ENCODE results near the gene TIMM17A.

DNA sequence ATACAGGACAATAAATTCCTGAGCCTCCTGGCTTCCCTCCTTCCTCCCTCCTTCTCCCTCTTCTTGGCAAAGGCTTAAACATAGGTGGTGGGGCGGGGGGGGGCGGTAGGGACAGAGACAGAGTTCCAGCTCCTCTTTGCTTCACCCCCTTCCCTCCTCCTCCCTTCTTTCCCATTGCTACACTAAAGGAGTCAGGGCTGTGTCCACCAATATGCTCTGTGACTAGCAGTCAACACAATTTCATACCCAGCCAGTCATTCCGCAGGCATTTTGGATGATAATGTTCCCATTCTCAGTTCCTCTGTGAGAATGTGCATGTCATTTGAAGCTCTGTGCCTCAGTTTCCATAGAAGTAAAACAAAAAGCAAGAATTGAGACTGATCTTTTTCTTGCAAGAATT lies 10.7 kb upstream of the TIMM17A start:
- TF ChIP-seq POLR2A (IDR thresholded peaks at IDR 0.05; ENCODE audit: low read depth, low read length), result no peak
- TF ChIP-seq POLR2AphosphoS5 (IDR thresholded peaks at IDR 0.05; ENCODE audit: low read depth, low read length), result no peak

Data from GM12891 (cell line).